ENCODE measurements around the gene FOXK2.

Gene FOXK2

GRCh38 chr17:82592289-82592766, 72.8 kb downstream of the FOXK2 start:
- DNase-seq, result peak in 1 of 2 experiments; percentile 42

DNA sequence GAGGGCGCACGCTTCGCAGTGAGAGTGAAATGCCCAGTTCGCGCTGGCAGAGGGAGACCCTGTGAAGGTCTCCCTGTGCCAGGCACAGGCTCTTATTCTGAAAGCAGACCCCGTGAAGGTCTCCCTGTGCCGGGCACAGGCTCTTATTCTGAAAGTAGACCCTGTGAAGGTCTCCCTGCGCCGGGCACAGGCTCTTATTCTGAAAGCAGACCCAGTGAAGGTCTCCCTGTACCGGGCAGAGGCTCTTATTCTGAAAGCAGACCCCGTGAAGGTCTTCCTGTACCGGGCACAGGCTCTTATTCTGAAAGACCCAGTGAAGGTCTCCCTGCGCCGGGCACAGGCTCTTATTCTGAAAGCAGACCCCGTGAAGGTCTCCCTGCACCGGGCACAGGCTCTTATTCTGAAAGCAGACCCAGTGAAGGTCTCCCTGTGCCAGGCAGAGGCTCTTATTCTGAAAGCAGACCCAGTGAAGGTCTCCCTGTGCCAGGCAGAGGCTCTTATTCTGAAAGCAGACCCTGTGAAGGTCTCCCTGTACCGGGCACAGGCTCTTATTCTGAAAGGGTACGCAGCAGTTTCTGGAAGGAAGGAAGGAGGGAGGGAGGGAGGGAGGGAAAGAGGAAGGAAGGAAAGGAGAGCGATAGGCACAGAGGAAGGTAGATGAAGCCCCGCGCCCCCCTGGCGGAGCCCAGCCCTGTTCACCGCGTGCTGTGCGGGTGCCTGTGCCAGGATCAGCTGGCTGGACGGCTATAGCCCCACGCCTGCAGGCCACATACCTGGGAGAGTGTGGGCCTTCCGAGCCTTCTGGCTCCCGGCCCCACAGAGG, 73.4 kb downstream of the FOXK2 start:
- peak; percentile 93 to 96 for DNase-seq

DNA sequence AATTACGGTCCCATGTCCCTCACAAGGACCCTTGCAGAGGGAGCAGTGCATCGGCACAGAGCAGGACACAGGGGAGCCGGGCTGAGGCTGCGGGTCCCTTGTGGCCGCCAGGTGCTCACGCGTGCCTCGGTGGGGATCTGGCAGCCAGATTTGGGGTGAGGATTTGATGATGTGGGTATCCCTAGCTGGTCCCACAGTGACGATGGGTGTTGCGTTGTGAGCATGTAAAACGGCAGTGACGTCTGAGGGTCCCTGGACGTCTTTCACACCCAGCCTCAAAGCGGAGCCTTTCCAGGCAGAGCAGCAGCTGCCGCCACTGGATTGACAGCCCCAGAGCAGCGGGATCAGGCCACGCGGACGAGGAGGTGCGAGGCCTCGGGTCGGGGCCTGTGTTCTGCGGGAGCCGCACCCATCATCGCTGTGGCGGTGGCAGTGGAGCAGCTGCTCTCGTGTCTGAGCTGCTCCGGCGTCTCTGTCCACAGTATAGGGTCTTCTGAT, 74.1 kb downstream of the FOXK2 start:
- no peak for DNase-seq

DNA sequence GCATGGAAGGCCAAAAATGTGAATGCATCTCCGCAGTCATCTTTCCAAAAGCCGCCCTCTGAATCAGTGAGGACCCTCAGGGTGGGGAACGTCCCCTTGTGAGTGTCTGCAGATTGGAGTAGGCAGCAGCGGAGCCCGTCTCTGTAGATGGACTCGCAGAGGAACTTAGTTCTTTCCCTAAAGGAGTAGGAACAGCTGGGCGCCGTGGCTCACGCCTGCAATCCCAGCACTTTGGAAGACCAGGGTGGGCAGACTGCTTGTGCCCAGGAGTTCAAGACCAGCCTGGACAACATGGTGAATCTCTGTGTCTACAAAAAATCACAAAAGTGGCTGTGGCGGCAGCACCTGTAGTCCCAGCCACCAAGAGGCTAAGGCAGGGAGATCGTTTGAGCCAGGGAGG, 75.0 kb downstream of the FOXK2 start:
- no peak for DNase-seq

DNA sequence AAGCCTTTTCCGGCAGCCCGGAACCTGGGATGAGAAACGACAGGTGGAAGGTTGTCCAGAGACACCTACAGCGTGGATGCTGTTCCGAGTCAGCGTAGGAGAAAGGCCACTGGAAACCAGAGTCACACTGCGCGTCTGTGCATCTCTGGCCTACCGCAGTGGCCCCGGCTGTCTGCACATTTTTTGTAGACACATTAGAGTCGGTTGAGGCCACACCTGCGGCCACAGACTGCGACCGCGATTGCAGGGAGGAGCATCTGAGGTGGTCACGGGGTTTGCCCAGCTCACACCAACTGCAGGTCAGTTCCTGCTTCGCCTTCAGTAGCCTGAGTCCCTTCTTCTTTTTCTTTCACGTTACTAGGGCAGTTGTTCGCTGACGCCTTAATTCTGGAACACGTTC, 76.4 kb downstream of the FOXK2 start:
- no peak for DNase-seq

GRCh38 chr17:82596296-82596695, 76.8 kb downstream of the FOXK2 start:
- DNase-seq, result no peak

DNA sequence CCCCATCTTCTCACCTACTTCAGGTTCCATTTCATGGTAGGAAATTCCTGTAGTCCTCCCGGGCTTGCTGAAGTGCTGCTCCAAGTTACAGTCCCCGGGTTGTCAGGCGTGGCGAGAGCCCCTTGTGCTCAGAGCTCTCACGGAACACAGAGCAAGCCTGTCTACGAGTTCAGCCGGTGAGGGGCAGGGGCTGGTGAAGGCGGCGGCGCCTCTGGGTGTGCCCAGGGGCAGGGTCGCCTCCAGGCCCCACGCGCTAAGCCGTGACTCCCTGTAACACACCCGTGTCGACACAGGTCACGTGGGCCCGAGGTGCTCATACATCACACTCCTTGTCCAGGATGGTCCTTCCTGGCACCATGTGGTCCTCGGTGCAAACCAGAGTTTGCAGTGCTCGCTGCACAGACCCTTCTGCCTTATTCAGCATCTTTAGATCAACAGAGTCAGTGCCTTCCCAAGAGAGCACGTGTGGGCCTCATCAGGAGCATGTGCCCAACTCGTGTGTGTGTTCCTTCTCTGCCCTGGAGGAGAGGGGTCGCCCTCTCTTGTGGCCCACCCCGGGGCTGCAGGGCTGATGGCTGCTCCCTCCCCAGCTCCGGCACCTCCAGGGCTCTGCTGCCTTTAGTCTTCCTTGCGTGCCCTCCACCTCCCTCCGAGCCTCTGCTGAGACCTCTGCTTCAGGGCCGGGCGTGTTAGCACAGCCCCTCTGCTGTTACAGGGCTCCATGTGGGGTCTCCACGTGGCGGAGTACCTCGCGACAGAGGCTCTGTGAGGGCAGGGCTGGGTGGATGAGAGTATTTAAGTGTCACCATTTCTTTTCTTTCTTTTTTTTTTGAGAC, 77.5 kb downstream of the FOXK2 start:
- DNase-seq, result no peak

- peak; percentile 26 to 32 for DNase-seq
Measured at GRCh38 chr17:82598256-82599119, 79.0 kb downstream of the FOXK2 start.

GRCh38 chr17:82599674-82600661, 80.4 kb downstream of the FOXK2 start:
- DNase-seq, result no peak

DNA sequence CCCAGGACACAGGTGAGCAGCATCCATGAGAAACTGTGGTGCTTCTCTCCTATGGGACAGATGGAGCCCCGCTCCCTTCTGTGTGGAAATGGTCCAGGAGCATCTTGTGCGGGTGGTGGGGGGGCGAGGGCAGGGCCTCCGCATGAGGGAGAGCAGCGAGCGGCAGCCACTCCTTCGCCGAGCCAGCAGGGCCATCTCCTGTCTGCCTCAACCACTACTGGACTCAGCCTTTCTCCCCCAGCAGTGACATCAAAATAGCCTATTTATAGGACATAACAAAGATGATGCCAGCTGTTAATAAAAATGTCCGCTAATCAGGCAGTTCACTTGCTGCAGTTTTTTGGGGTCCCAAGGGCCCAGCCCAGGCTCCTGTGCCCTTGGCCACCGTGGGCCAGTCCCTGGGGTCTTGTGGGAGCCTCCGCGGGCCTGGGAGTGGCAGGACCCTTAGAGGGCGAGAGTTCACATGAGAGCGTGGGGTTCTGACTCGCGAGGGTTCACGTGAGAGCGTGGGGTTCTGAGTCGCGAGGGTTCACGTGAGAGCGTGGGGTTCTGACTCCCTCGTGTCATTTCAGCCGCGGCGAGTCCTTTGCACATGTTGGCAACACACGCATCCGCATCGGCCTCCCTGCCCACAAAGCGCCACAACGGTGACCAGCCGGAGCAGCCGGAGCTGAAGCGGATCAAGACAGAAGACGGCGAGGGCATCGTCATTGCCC, 81.4 kb downstream of the FOXK2 start:
- DNase-seq, result no peak

- no peak for DNase-seq
Measured at GRCh38 chr17:82601447-82602000, 82.0 kb downstream of the FOXK2 start.

- DNase-seq, result no peak
Measured at GRCh38 chr17:82602487-82602886, 83.0 kb downstream of the FOXK2 start.

- DNase-seq, result no peak
Measured at GRCh38 chr17:82602986-82603710, 83.6 kb downstream of the FOXK2 start.

- peak; percentile 97 to 99 for DNase-seq
Measured at GRCh38 chr17:82603981-82604448, 84.5 kb downstream of the FOXK2 start.

GRCh38 chr17:82604532-82604931, 85.0 kb downstream of the FOXK2 start:
- DNase-seq, result no peak

DNA sequence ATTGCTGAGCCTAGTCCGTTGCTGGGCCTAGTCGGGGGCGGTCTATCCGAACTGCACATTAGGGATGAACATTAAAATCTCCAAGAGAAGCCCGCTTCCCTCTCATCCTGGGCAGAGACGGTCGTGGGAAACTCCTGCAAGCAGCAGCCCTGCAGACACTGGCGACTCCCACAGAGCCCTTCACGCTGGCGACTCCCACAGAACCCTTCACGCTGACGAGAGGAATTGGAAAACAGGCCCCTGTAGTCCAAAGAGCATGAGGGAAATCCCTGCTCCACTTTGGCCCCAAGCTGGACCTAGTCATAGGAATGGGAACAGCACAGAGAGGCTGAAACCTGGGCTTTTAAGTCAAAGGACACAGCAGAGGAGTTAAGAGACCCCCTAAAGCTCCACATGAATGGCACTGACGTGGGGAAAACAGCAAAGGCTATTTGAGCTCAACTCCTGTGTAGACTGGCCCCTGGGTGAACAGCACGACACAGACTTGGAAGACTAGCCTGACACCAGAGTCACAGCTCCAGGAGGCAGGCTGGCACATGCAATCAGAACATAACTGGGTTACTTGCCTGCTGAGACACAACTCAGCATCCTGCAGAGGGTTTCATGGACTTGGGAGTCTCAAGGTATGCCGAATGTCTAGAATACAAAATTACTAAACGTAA, 86.5 kb downstream of the FOXK2 start:
- no peak for DNase-seq

DNA sequence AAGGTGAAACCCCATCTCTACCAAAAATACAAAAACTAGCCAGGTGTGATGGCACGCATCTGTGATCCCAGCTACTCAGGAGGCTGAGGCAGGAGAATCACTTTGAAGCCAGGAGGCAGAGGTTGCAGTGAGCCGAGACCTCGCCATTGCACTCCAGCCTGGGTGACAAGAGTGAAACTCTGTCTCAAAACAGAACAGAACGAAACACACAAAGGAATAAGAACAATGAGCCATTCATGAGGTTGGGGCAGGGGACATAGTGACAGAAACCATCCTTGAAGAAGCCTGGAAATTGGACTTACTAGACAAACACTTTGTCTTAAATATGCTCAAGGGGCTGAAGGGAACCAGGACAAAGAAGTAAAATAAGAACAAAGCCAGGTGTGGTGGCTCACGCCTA, 89.3 kb downstream of the FOXK2 start:
- no peak for DNase-seq

GRCh38 chr17:82609655-82610054, 90.1 kb downstream of the FOXK2 start:
- no peak for DNase-seq
